Measurements from ENCODE around the gene NAA35.

DNA sequence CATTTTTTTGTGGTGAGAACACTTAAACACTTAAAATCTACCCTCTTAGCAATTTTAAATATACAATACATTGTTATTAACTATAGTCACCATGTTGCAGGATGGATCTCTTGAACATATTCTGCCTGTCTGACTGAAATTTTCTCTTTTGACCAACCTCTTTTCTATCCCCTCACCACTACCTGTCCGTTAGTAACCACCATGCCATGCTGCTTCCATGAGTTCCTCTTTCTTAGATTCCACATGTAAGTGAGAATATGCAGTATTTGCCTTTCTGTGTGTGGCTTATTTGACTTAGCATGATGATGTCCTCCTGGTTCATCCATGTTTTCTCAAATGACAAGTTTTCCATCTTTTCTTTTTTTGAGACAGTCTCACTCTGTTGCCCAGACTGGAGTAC is 48.5 kb upstream of the NAA35 start:
- TF ChIP-seq, protein P1, sequence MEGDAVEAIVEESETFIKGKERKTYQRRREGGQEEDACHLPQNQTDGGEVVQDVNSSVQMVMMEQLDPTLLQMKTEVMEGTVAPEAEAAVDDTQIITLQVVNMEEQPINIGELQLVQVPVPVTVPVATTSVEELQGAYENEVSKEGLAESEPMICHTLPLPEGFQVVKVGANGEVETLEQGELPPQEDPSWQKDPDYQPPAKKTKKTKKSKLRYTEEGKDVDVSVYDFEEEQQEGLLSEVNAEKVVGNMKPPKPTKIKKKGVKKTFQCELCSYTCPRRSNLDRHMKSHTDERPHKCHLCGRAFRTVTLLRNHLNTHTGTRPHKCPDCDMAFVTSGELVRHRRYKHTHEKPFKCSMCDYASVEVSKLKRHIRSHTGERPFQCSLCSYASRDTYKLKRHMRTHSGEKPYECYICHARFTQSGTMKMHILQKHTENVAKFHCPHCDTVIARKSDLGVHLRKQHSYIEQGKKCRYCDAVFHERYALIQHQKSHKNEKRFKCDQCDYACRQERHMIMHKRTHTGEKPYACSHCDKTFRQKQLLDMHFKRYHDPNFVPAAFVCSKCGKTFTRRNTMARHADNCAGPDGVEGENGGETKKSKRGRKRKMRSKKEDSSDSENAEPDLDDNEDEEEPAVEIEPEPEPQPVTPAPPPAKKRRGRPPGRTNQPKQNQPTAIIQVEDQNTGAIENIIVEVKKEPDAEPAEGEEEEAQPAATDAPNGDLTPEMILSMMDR (conservative IDR thresholded peaks at IDR 0.05; ENCODE audit: low read depth, low read length) = no peak
- TF ChIP-seq EZH2phosphoT487 (IDR thresholded peaks at IDR 0.05; ENCODE audit: borderline replicate concordance, low read length) = no peak
